ENCODE results near the gene CTTN.
A peak's percentile ranks its signal among the peaks of the same experiment; 100 is the strongest.

CTTN gene

DNA sequence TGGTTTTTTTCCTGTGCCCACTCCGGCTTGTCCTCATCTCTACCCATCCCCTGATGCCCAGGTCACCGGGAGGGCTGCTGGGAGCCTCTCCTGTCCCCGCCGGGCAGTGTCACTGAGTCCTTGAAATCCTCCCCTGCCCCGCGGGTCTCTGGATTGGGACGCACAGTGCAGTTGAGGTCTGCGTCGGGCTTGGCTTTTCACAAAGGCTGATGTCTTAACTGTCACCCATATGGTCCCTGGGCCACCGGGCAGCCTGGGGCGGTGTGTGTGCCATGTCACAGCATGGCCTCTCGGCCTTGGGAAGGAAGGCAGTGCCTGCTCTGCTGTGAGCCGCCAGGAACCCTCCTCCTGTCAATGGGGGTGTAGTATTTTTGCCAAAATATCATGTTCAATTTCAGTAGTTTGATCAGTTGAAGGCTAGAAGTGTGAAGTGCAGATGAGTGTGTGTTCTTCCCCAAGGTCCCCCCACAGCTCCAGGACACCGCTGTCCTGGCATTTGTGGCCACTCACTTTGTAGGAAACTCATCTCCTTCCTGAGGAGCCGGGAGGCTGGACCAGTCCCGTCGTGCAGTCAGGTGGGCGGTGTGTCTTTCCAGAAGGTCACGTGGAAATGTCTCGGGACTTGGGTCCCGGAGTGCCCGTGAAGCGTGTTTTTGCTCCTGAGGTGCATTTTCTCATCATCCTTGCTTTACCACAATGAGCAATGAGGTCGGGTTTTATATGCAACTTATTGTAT, 37.6 kb downstream of the CTTN start:
- Mint-ChIP-seq H3K36me3 (ENCODE audit: low read depth) (peaks cover 60% of the 10 kb centered on the region), H3K27me3 (ENCODE audit: low read depth, poor library complexity) (peaks cover 5% of the 10 kb centered on the region), H3K9me3 (no peaks in the 10 kb centered on the region), H3K4me1 (no peaks in the 10 kb centered on the region), H3K27ac (peak overlapping the region; percentile 91), H3K4me3 (no peak overlapping the region)
- TF ChIP-seq, protein P1, sequence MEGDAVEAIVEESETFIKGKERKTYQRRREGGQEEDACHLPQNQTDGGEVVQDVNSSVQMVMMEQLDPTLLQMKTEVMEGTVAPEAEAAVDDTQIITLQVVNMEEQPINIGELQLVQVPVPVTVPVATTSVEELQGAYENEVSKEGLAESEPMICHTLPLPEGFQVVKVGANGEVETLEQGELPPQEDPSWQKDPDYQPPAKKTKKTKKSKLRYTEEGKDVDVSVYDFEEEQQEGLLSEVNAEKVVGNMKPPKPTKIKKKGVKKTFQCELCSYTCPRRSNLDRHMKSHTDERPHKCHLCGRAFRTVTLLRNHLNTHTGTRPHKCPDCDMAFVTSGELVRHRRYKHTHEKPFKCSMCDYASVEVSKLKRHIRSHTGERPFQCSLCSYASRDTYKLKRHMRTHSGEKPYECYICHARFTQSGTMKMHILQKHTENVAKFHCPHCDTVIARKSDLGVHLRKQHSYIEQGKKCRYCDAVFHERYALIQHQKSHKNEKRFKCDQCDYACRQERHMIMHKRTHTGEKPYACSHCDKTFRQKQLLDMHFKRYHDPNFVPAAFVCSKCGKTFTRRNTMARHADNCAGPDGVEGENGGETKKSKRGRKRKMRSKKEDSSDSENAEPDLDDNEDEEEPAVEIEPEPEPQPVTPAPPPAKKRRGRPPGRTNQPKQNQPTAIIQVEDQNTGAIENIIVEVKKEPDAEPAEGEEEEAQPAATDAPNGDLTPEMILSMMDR (IDR thresholded peaks at IDR 0.05) = no peak
- no peak for DNase-seq

DNA sequence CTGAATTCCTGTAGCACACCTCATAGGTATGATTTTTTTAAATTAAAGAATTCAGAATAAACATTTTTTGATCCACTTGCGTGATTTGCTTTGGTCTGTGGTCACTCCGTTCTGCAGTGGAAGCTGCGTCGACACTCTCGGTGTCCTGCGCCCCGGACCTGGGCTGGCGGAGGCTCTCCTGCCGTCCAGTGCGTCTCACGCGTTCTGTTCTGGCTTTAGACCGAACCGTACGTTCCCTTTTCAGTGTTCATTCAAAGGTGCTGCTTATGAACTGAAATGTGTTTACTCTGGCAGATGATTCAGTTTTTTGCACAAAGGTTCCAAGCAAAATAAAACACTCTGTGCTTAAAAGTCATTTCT, 38.2 kb downstream of the CTTN start:
- Mint-ChIP-seq H3K27ac (peak overlapping the region; percentile 32), H3K9me3 (no peaks in the 10 kb centered on the region), H3K36me3 (ENCODE audit: low read depth) (peaks cover 60% of the 10 kb centered on the region), H3K4me3 (no peak overlapping the region), H3K27me3 (ENCODE audit: low read depth, poor library complexity) (peaks cover 5% of the 10 kb centered on the region), H3K4me1 (no peaks in the 10 kb centered on the region)
- TF ChIP-seq, protein P1 (IDR thresholded peaks at IDR 0.05) = no peak
- DNase-seq = no peak

DNA sequence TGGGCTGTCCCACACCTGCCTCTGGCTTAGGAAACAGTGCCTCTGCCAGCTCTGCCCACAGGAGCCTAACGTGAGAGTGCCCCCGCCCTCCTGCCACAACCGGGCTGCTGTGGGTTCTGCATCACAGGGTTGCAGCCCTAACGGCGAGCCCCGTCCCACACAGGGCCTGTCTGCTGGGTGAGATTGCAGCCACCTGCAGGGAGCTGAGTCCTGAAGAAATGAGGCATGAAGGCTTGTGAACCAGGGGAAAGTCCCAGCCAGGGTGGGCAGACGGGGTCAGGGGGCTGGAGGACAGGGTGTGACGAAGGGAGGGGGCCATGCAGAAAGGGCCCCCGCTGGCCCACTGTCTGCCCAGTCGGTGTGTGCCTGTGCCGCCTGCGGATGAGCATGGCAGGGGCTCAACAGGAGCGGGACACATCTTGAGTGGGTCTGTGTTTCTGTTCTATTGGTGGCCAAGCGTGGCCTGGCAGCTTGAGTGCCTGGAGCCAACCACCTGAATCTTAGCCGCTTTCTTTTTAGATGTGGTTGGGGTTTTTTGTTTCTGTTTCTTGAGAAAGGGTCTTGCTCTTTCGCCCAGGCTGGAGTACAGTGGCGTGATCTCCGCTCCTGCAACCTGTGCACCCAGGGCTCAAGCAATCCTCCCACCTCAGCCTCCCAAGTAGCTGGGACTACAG, 38.9 kb downstream of the CTTN start:
- no peaks in the 10 kb centered on the region for H3K9me3 Mint-ChIP-seq
- TF ChIP-seq, protein P1 (IDR thresholded peaks at IDR 0.05) = no peak
- peaks cover 56% of the 10 kb centered on the region for H3K36me3 Mint-ChIP-seq (ENCODE audit: low read depth)
- no peaks in the 10 kb centered on the region for H3K4me1 Mint-ChIP-seq
- peaks cover 5% of the 10 kb centered on the region for H3K27me3 Mint-ChIP-seq (ENCODE audit: low read depth, poor library complexity)
- no peak for DNase-seq
- no peak overlapping the region for H3K27ac Mint-ChIP-seq
- H3K4me3 Mint-ChIP-seq = no peak overlapping the region

GRCh38 chr11:70440206-70440605, 41.9 kb downstream of the CTTN start:
- Mint-ChIP-seq H3K9me3 (no peaks in the 10 kb centered on the region), H3K27ac (no peak overlapping the region), H3K27me3 (ENCODE audit: low read depth, poor library complexity) (peaks cover 8% of the 10 kb centered on the region), H3K36me3 (ENCODE audit: low read depth) (peaks cover 41% of the 10 kb centered on the region), H3K4me3 (no peak overlapping the region), H3K4me1 (peaks cover 17% of the 10 kb centered on the region)
- DNase-seq = no peak
- TF ChIP-seq, protein P1 (IDR thresholded peaks at IDR 0.05) = no peak

DNA sequence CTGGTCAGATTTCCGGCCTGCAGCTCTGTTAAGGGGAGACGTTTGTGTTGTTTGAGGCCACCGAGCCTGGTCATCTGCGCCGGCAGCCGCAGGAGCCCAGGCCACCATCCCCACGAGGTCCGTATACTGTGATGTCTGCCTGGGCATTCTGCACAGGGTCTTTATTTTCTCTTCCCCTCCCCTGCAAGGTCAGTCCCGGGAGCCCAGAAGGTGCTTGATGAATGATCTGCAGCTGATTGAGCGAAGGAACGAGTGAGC, 45.4 kb downstream of the CTTN start:
- Mint-ChIP-seq H3K4me3 (no peak overlapping the region), H3K36me3 (ENCODE audit: low read depth) (peaks cover 13% of the 10 kb centered on the region), H3K27me3 (ENCODE audit: low read depth, poor library complexity) (peaks cover 15% of the 10 kb centered on the region), H3K9me3 (peaks cover 15% of the 10 kb centered on the region), H3K4me1 (peaks cover 22% of the 10 kb centered on the region), H3K27ac (no peak overlapping the region)
- TF ChIP-seq, protein P1 (IDR thresholded peaks at IDR 0.05) = no peak
- no peak for DNase-seq

GRCh38 chr11:70445091-70445490, 46.8 kb downstream of the CTTN start:
- no peak for DNase-seq
- Mint-ChIP-seq H3K27me3 (ENCODE audit: low read depth, poor library complexity) (peaks cover 14% of the 10 kb centered on the region), H3K4me1 (peaks cover 22% of the 10 kb centered on the region), H3K27ac (no peak overlapping the region), H3K4me3 (no peak overlapping the region), H3K36me3 (ENCODE audit: low read depth) (peaks cover 8% of the 10 kb centered on the region), H3K9me3 (peaks cover 29% of the 10 kb centered on the region)
- TF ChIP-seq, protein P1 (IDR thresholded peaks at IDR 0.05) = no peak

Data from nephron progenitor cell (in vitro differentiated cells).